ENCODE data around the gene PHLDA2.

GRCh38 chr11:2929950-2930703 is 907 bp upstream of the PHLDA2 start:
- TF ChIP-seq ATF2 (tag by site-specific recombination; IDR thresholded peaks at IDR 0.05; ENCODE audit: low read depth), result no peak
- no peak for TF ChIP-seq ZSCAN5A (tag by site-specific recombination; IDR thresholded peaks at IDR 0.05)
- no peak for TF ChIP-seq ZBTB21 (tag by site-specific recombination; IDR thresholded peaks at IDR 0.05)
